ENCODE data around the gene ZNF550. TPM values are rescaled to one million over a fixed set of nuclear protein-coding genes. Genes with fewer than 3 reads are reported as not detected.

ZNF550 gene
- total and polyA plus RNA-seq, 2 donors (not counting 3 experiments of a cell fraction or from before 2014, with no cell fraction given) = 2.0 to 8.4 TPM

DNA sequence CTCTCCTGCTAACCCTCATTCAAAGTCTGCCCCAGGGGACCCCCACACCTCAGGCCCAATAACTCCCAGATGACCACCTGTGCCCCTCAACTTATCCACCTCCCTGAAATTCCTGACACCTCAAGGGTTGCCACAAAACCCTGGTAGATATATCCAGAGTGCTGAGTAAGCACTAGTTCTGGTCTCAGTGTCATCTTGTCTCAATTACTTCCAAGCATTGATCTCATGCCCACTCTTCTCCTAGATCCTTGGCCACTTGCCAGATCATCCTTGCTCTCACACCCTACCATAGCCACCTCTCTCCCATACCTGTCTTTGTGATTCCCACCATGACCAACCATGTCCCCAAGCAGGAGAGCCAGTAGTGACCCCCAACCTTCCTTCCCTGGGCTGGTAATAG lies 17.0 kb upstream of the ZNF550 start:
- Histone ChIP-seq H2AFZ (ENCODE audit: low read depth, low read length) (no peak overlapping the region), H3K9me1 (replicated peaks; ENCODE audit: control insufficient read depth, extremely low read depth, insufficient read depth, low read length) (no peaks in the 10 kb centered on the region), H3K27me3 (ENCODE audit: control insufficient read depth in 2 of 2, insufficient read depth in 2 of 2, low read length in 2 of 2) (no peaks in the 10 kb centered on the region), H3K4me3 (replicated peaks in 1 of 3; ENCODE audit: insufficient read depth in 1 of 3, low read depth in 1 of 3, low read length in 3 of 3) (no peak overlapping the region), H3K4me2 (ENCODE audit: insufficient read depth, low read length) (no peak overlapping the region), H3K36me3 (ENCODE audit: control insufficient read depth in 2 of 2, extremely low read depth in 1 of 2, insufficient read depth in 2 of 2, low read length in 2 of 2) (peaks cover 13 to 29% of the 10 kb centered on the region in 2 experiments), H3K4me1 (ENCODE audit: control insufficient read depth, extremely low read depth, insufficient read depth, low read length) (peaks cover 10% of the 10 kb centered on the region), H3K27ac (ENCODE audit: insufficient read depth, low read depth, low read length) (no peak overlapping the region), H3K9ac (replicated peaks; ENCODE audit: extremely low read depth, insufficient read depth, low read length) (no peak overlapping the region), H3K9me3 (replicated peaks; ENCODE audit: control insufficient read depth, insufficient read depth, low read length) (peaks cover 21% of the 10 kb centered on the region), H4K20me1 (replicated peaks; ENCODE audit: control insufficient read depth, extremely low read depth, insufficient read depth, low read length) (no peaks in the 10 kb centered on the region), H3K79me2 (ENCODE audit: control insufficient read depth, insufficient read depth, low read length) (peaks cover 3% of the 10 kb centered on the region)
- TF ChIP-seq POLR2A (IDR thresholded peaks at IDR 0.05; ENCODE audit: low read depth, low read length) = no peak
- no peak for TF ChIP-seq FOS (IDR thresholded peaks at IDR 0.05; ENCODE audit: borderline replicate concordance, insufficient read depth, low read length)
- TF ChIP-seq, protein P1, sequence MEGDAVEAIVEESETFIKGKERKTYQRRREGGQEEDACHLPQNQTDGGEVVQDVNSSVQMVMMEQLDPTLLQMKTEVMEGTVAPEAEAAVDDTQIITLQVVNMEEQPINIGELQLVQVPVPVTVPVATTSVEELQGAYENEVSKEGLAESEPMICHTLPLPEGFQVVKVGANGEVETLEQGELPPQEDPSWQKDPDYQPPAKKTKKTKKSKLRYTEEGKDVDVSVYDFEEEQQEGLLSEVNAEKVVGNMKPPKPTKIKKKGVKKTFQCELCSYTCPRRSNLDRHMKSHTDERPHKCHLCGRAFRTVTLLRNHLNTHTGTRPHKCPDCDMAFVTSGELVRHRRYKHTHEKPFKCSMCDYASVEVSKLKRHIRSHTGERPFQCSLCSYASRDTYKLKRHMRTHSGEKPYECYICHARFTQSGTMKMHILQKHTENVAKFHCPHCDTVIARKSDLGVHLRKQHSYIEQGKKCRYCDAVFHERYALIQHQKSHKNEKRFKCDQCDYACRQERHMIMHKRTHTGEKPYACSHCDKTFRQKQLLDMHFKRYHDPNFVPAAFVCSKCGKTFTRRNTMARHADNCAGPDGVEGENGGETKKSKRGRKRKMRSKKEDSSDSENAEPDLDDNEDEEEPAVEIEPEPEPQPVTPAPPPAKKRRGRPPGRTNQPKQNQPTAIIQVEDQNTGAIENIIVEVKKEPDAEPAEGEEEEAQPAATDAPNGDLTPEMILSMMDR (IDR thresholded peaks at IDR 0.05; ENCODE audit: extremely low read depth in 1 of 2, insufficient read depth in 1 of 2, low read depth in 1 of 2, low read length in 2 of 2) = no peak
- no peak for TF ChIP-seq JUN (IDR thresholded peaks at IDR 0.05; ENCODE audit: borderline replicate concordance, insufficient read depth, insufficient read length, low read depth)
- TF ChIP-seq MYC (IDR thresholded peaks at IDR 0.05; ENCODE audit: low read depth, low read length) = no peak
- no peak for TF ChIP-seq GATA2 (IDR thresholded peaks at IDR 0.05; ENCODE audit: insufficient read depth, insufficient read length, low read depth, low read length)
- TF ChIP-seq POLR2AphosphoS5 (IDR thresholded peaks at IDR 0.05; ENCODE audit: insufficient read depth, low read depth, low read length) = no peak
- TF ChIP-seq, protein P2, sequence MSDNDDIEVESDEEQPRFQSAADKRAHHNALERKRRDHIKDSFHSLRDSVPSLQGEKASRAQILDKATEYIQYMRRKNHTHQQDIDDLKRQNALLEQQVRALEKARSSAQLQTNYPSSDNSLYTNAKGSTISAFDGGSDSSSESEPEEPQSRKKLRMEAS (IDR thresholded peaks at IDR 0.05; ENCODE audit: insufficient read depth, insufficient read length) = no peak
- TF ChIP-seq EZH2 (IDR thresholded peaks at IDR 0.05; ENCODE audit: borderline replicate concordance, low read depth, low read length, severe bottlenecking) = no peak
- intact Hi-C loops (cut with micrococcal nuclease) = loop anchor here (5.0 kb wide), 1 partner anchor 49 kb away; the partner anchor contains the start of gene ZNF549
- dilution Hi-C loops (cut with MboI; ENCODE audit: extremely low pct_ligation_motif_present, low sequenced_read_pairs) = no loop called here
- FAIRE-seq = no peak
- BruUV-seq (replicated peaks) = no TSS peak
- ChIA-PET CTCF (no interaction called here), POLR2A (no interaction called here)
- DNase-seq (ENCODE audit: low read depth, low spot score) = no peak

Measured in endothelial cell of umbilical vein (primary cell).